GM19438 (cell line): Measurements from ENCODE around the gene APPBP2.
"Not testable (repeated sequence)": the region's sequence is repeated elsewhere in the genome, so short reads cannot be mapped to it uniquely, and the experiment has no call there.

Source experiments
- ATAC-seq: cut with Tn5 transposase; IDR thresholded peaks from one replicate; pipeline ENCODE4 v1.9.1; 2021; ENCODE audit warnings: low read depth; ENCODE audit not compliant: unreplicated experiment

APPBP2 gene

DNA sequence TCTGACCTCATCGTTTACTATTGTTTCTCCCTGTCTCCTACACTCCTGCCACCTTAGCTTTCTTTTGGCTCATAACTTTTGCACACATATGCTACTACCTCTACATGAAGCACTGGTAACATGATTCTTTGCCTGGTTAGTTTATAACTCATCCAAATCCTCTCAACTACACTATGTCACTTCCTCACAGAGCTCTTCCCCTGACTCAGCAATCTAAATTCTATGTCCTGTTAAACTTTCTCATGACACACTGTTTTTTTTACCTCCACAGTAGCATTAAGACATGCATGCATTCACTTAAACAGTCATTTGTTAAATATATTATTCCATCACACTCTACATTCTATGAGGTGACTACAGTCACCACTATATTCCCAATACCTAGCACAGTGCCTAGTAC lies 19.7 kb downstream of the APPBP2 start:
- no peak for ATAC-seq

- ATAC-seq: no peak
These were observed 23.9 kb downstream of the APPBP2 start for GRCh38 chr17:60502145-60502544.

DNA sequence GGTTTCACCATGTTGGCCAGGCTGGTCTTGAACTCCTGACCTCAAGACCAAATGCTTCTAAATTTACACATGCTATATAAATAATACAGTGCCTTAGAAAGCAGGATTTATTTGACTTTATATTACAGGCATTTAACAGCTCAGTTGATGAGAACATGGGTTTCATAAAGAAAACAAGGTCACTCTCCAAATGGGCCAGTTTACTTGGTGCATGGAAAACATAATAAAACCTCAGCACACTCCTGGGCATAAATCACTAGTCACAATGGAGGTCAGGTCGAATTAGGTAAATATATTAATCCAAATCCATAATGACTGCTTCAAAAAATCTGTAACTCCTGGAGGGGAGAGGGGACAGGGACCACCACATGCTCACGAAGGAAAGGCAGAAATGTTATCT lies 24.5 kb downstream of the APPBP2 start:
- no peak for ATAC-seq

- no peak for ATAC-seq
These were observed 30.0 kb downstream of the APPBP2 start for GRCh38 chr17:60496041-60496440.

GRCh38 chr17:60495260-60495659 lies 30.8 kb downstream of the APPBP2 start:
- no peak for ATAC-seq

- no peak for ATAC-seq
These were observed 32.2 kb downstream of the APPBP2 start for GRCh38 chr17:60493847-60494321.

DNA sequence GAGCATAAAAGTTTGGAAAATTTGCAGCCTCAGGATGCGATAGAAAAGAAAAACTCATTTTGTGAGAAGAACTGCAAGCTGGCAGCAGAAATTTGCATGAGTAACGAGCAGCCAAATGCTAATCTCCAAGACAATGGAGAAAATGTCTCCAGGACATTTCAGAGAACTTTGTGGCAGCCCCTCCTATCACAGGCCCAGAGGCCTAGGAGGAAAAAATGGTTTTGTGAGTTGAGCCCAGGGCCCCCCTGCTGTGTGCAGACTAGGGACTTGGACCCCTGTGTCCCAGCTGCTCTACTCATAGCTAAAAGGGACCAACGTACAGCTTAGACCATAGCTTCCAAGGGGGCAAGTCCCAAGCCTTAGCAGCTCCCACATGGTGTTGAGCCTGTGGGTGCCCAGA lies 34.3 kb downstream of the APPBP2 start:
- ATAC-seq: no peak

DNA sequence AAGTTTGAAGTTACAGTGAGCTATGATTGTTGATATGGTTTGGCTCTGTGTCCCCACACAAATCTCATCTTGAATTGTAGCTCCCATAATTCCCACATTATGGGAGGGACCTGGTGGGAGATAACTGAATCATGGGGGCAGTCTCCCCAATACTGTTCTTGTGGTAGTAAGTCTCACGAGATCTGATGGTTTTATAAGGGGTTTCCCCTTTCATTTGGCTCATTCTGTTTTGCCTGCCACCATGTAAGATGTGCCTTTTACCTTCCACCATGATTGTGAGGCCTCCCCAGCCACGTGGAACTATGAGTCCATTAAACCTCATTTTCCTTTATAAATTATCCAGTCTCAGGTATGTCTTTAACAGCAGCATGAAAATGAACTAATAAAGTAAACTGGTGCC lies 35.4 kb downstream of the APPBP2 start:
- ATAC-seq: not testable (repeated sequence)

- no peak for ATAC-seq
These were observed 44.4 kb downstream of the APPBP2 start for GRCh38 chr17:60481604-60482003.

DNA sequence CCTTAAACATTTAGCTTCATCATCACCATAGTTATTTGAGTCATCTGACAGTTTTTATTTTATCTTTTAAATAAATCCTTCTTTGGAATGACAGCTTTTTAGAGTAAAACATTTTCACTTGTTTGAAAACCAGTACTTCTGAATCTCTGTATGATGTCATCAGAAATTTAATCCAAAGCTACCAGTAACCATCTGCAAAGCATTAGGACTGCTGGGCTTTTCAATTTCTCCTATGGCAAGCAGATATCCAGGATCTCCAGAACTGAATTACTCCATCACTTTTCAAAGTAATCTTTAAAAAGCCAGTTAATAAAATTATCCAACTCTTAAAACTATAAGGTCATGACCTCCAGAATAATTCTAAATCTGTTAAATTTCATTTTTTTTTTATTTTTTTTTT lies 52.3 kb downstream of the APPBP2 start:
- ATAC-seq: no peak

GRCh38 chr17:60472449-60472848 lies 53.6 kb downstream of the APPBP2 start:
- ATAC-seq: no peak

DNA sequence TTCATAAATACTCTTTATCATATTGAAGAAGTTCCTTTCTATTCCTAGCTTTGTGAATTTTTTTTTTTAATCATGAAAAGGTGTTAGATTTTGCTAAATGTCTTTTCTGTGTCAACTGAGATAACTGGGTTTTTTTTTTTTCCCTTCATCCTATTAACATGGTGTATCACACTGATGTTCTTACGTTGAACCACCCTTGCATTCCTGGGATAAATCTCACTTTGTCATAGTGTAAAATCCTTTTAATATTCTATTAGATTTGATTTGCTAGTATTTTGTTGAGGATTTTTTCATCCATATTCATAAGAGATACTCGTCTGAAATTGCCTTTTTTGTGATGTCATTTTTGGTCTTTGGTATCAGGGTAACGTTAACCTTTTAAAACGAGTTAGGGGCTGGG lies 54.6 kb downstream of the APPBP2 start:
- no peak for ATAC-seq

GRCh38 chr17:60468371-60468770 lies 57.7 kb downstream of the APPBP2 start:
- no peak for ATAC-seq

DNA sequence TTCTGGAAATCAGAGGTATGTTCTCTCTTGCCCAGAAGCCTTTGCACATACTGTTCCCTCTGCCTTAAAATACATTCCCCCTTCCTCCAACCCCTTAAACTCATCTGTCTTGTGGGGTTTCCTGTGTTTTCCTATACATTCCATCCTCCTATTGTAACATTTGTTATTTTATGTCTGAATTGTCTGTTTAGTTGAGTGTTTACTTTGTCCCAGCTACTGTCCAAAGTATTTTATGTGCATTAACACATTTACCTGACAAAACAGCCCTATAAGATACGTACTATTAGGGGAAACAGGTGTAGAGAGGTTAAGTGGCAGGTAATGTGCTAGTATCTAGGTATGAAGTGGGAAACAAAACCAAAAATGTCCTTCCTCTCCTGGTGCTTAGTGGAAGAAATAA lies 61.7 kb downstream of the APPBP2 start:
- no peak for ATAC-seq

GRCh38 chr17:60463157-60463835 lies 62.7 kb downstream of the APPBP2 start:
- ATAC-seq: no peak

GRCh38 chr17:60461584-60461983 lies 64.5 kb downstream of the APPBP2 start:
- no peak for ATAC-seq

GRCh38 chr17:60457148-60457547 lies 68.9 kb downstream of the APPBP2 start:
- ATAC-seq: no peak

GRCh38 chr17:60455378-60455777 lies 70.7 kb downstream of the APPBP2 start:
- no peak for ATAC-seq

GRCh38 chr17:60451965-60452364 lies 74.1 kb downstream of the APPBP2 start:
- ATAC-seq: no peak

DNA sequence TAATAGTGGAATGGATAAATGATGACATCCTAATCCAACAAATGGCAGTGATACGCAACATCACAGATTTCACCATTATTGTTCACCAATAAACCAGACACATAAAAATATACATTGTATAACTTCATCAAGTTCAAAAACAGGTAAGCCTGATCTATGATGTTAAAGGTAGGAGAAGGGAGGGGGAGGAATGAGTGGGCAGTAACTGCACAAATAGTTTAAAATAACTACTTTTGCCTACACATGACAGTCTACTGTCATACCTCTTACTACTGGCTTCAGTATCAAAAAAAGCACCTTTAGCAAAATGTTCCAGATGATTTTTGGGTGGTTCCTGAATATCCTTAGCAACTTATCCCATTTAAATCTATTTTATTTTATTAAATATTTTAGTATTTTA lies 75.0 kb downstream of the APPBP2 start:
- ATAC-seq: no peak

DNA sequence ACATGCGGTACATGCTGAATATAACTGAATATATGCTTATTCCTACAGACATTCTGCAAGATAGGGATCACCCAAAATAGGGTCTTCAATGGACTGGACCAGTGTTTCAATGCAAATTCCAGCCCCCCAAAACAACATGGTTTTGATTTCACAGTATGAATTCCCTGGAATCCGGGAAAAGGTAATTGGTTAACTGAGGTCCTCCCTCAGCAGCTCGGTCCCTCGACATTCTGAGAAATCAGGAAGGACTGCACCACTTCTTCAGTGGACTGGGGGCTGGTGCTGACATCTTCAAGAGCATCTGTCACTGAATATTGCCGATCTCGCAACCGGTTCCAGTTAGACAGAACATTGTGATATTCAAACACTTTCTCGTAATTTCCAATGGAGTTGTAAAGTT lies 78.7 kb downstream of the APPBP2 start:
- no peak for ATAC-seq

GRCh38 chr17:60445144-60445543 lies 80.9 kb downstream of the APPBP2 start:
- ATAC-seq: no peak

GRCh38 chr17:60443713-60444112 lies 82.3 kb downstream of the APPBP2 start:
- no peak for ATAC-seq
